Epithelial cell of prostate (primary cell): ENCODE measurements around the gene CUL4A.
"Not testable (repeated sequence)": the region's sequence is repeated elsewhere in the genome, so short reads cannot be mapped to it uniquely, and the experiment has no call there.

ENCODE experiments used
- DNase-seq: peaks from one replicate; pipeline ENCODE4 v3.0.0-alpha.2; 2011; ENCODE audit warnings: low read depth, low spot score
- H3K27ac ChIP-seq: fragments of 450-650 bp; 2 replicates; pipeline ENCODE4 v1.5.1; 2017; ENCODE audit warnings: mild to moderate bottlenecking

CUL4A gene

DNA sequence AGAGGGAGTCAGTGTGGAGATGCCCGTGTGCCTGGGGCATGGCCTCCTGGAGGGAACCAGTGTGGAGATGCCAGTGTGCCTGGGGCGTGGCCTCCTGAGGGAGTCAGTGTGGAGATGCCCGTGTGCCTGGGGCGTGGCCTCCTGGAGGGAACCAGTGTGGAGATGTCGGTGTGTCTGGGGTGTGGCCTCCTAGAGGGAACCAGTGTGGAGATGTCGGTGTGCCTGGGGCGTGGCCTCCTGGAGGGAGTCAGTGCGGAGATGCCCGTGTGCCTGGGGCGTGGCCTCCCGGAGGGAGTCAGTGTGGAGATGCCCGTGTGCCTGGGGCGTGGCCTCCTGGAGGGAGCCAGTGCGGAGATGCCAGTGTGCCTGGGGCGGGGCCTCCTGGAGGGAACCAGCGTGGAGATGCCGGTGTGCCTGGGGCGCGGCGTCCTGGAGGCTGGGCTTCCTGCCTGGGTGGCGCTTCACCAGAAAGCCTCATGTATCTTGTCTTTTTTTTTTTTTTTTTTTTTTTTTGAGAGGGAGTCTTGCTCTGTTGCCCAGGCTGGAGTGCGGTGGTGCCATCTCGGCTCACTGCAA, 105.6 kb downstream of the CUL4A start:
- DNase-seq, H3K27ac ChIP-seq: not testable (repeated sequence)

- no peak for DNase-seq
- H3K27ac ChIP-seq, result no peak overlapping the region
These were observed 106.6 kb downstream of the CUL4A start for GRCh38 chr13:113315992-113316391.
